ENCODE data around the gene AP3B1. TPM values are rescaled to one million over a fixed set of nuclear protein-coding genes. Genes with fewer than 3 reads are reported as not detected.
A peak's percentile ranks its signal among the peaks of the same experiment; 100 is the strongest.

Gene AP3B1
- total RNA-seq, 1 donor from 2014 or later = 105 TPM

DNA sequence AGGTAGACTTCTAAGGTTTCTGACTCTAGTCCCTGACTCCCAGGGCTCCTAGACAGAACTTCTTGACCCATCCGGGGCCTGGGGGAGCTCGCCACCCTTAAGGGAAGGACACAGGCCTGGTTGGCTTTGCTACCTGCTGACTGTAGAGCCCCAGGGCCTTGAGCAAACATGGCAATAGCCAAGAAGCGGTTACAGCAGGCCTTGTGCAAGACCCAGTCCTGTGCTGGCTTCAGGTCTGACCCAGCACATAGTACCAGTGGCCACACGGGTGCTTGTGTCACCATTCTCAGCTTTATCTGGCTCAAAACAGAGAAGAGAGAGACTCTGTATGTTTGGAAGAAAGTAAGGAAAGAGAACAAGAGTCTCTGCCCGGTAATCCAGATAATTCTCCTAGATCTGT is 41.8 kb downstream of the AP3B1 start:
- peaks cover 55% of the 10 kb centered on the region for H3K36me3 Mint-ChIP-seq
- Histone ChIP-seq H3K4me2 (no peak overlapping the region), H3F3A (ENCODE audit: low read depth) (no peaks in the 10 kb centered on the region), H3K27ac (no peak overlapping the region), H3K4me1 (no peaks in the 10 kb centered on the region), H3K9me3 (ENCODE audit: low read depth) (no peaks in the 10 kb centered on the region), H2AFZ (replicated peaks) (no peak overlapping the region), H3K9ac (no peak overlapping the region), H3K4me3 (no peak overlapping the region), H3K36me3 (peaks cover 5% of the 10 kb centered on the region), H3K27me3 (no peaks in the 10 kb centered on the region), H4K20me1 (ENCODE audit: low read depth) (no peaks in the 10 kb centered on the region), H3K79me2 (ENCODE audit: low read depth) (peaks cover 53% of the 10 kb centered on the region)
- TF ChIP-seq EZH2 (IDR thresholded peaks at IDR 0.05) (no peak), EZH2phosphoT487 (IDR thresholded peaks at IDR 0.05) (no peak)
- TF ChIP-seq, protein P1, sequence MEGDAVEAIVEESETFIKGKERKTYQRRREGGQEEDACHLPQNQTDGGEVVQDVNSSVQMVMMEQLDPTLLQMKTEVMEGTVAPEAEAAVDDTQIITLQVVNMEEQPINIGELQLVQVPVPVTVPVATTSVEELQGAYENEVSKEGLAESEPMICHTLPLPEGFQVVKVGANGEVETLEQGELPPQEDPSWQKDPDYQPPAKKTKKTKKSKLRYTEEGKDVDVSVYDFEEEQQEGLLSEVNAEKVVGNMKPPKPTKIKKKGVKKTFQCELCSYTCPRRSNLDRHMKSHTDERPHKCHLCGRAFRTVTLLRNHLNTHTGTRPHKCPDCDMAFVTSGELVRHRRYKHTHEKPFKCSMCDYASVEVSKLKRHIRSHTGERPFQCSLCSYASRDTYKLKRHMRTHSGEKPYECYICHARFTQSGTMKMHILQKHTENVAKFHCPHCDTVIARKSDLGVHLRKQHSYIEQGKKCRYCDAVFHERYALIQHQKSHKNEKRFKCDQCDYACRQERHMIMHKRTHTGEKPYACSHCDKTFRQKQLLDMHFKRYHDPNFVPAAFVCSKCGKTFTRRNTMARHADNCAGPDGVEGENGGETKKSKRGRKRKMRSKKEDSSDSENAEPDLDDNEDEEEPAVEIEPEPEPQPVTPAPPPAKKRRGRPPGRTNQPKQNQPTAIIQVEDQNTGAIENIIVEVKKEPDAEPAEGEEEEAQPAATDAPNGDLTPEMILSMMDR (IDR thresholded peaks at IDR 0.05) = no peak
- H3K9me3 Mint-ChIP-seq = peaks cover 41% of the 10 kb centered on the region
- no peak for DNase-seq (ENCODE audit: low spot score)
- no peak overlapping the region for H3K27ac Mint-ChIP-seq
- no peak overlapping the region for H3K4me3 Mint-ChIP-seq
- H3K27me3 Mint-ChIP-seq (ENCODE audit: insufficient read depth, low read depth) = no peaks in the 10 kb centered on the region
- no peaks in the 10 kb centered on the region for H3K4me1 Mint-ChIP-seq

DNA sequence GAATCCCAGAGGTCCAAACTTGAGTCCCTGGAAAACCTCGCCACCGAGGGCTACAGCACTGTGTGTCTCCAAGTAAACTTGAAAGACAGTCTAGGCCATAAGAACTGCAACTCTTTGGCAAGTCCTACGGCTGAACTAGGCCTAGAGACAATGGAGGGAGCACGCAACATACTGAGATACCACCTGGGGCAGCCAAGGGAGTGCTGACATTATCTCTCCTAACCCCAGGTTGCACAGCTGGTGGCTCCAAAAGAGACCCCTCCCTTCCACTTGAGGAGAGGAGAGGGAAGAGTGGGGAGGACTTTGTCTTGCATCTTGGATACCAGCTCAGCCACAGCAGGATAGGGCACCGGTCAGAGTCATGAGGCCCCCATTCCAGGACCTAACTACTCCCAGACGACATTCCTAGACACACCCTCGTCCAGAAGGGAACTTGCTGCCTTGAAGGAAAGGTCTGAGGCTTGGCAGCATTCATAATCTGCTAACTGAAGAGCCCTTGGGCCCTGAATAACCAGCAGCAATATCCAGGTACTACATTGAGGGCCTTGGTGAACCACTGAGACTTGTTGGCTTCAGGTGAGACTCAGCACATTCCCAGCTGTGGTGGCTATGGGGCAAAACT is 42.7 kb downstream of the AP3B1 start:
- Histone ChIP-seq H3F3A (ENCODE audit: low read depth) (no peaks in the 10 kb centered on the region), H3K27me3 (no peaks in the 10 kb centered on the region), H2AFZ (replicated peaks) (no peak overlapping the region), H3K4me2 (no peak overlapping the region), H3K4me3 (no peak overlapping the region), H3K36me3 (peaks cover 5% of the 10 kb centered on the region), H3K4me1 (no peaks in the 10 kb centered on the region), H3K9ac (no peak overlapping the region), H3K9me3 (ENCODE audit: low read depth) (no peaks in the 10 kb centered on the region), H3K79me2 (ENCODE audit: low read depth) (peaks cover 46% of the 10 kb centered on the region), H3K27ac (no peak overlapping the region), H4K20me1 (ENCODE audit: low read depth) (no peaks in the 10 kb centered on the region)
- H3K9me3 Mint-ChIP-seq = peaks cover 34% of the 10 kb centered on the region
- no peak overlapping the region for H3K4me3 Mint-ChIP-seq
- H3K36me3 Mint-ChIP-seq = peaks cover 51% of the 10 kb centered on the region
- no peaks in the 10 kb centered on the region for H3K27me3 Mint-ChIP-seq (ENCODE audit: insufficient read depth, low read depth)
- no peaks in the 10 kb centered on the region for H3K4me1 Mint-ChIP-seq
- DNase-seq (ENCODE audit: low spot score) = no peak
- no peak for TF ChIP-seq EZH2phosphoT487 (IDR thresholded peaks at IDR 0.05)
- TF ChIP-seq, protein P1 (IDR thresholded peaks at IDR 0.05) = no peak
- TF ChIP-seq EZH2 (IDR thresholded peaks at IDR 0.05) = no peak
- no peak overlapping the region for H3K27ac Mint-ChIP-seq

GRCh38 chr5:78245136-78245535 is 49.4 kb downstream of the AP3B1 start:
- H3K27me3 Mint-ChIP-seq (ENCODE audit: insufficient read depth, low read depth) = no peaks in the 10 kb centered on the region
- H3K36me3 ChIP-seq = no peaks in the 10 kb centered on the region
- H3K27ac ChIP-seq = no peak overlapping the region
- no peaks in the 10 kb centered on the region for H3K4me1 ChIP-seq
- TF ChIP-seq, protein P1 (IDR thresholded peaks at IDR 0.05) = no peak
- TF ChIP-seq EZH2 (IDR thresholded peaks at IDR 0.05) (no peak), EZH2phosphoT487 (IDR thresholded peaks at IDR 0.05) (no peak)
- H3K36me3 Mint-ChIP-seq = peaks cover 20% of the 10 kb centered on the region
- H2AFZ ChIP-seq (replicated peaks) = no peak overlapping the region
- peaks cover under 1% of the 10 kb centered on the region for H3K79me2 ChIP-seq (ENCODE audit: low read depth)
- H3K9me3 Mint-ChIP-seq = peaks cover 2% of the 10 kb centered on the region
- no peak overlapping the region for H3K4me2 ChIP-seq
- no peaks in the 10 kb centered on the region for H3K9me3 ChIP-seq (ENCODE audit: low read depth)
- H3K4me1 Mint-ChIP-seq = no peaks in the 10 kb centered on the region
- no peaks in the 10 kb centered on the region for H3F3A ChIP-seq (ENCODE audit: low read depth)
- H3K27ac Mint-ChIP-seq = no peak overlapping the region
- no peaks in the 10 kb centered on the region for H3K27me3 ChIP-seq
- peak; percentile 17 for DNase-seq (ENCODE audit: low spot score)
- no peak overlapping the region for H3K4me3 ChIP-seq
- no peaks in the 10 kb centered on the region for H4K20me1 ChIP-seq (ENCODE audit: low read depth)
- H3K4me3 Mint-ChIP-seq = no peak overlapping the region
- no peak overlapping the region for H3K9ac ChIP-seq
